ENCODE data around the gene MYH15. TPM values are rescaled to one million over a fixed set of nuclear protein-coding genes. Genes with fewer than 3 reads are reported as not detected.
A peak's percentile ranks its signal among the peaks of the same experiment; 100 is the strongest.

MYH15 gene
- total and polyA plus RNA-seq, 2 of the 8 experiments (the other 6 are each of a cell fraction or from before 2014, with no cell fraction given), result under 0.01 TPM; not detected in 1

DNA sequence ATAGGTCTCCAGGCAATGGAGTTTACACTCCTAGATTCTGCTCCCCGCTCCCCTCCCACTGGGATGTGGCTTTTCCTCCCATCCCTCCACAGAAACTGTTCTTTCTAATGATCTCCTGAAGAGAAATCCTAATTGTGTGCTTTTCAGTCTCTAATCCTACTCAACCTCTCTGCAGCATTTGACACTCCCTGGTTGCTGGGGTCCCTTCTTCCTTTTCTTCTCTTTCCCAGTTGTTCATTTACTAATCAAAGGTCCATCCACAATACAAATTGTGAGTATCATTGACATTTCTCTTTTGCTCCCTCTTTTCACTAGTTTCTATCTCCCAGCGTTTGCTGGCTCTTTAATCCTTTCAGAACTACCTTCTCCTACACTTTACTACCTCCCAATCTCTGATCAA is 6.5 kb upstream of the MYH15 start:
- Histone ChIP-seq H3K18ac (ENCODE audit: extremely low read depth, low read length) (no peak overlapping the region), H3K4ac (replicated peaks; ENCODE audit: insufficient read length, low read depth, low read length) (no peak overlapping the region), H2BK120ac (replicated peaks; ENCODE audit: low read depth, low read length) (no peak overlapping the region), H3K27ac (ENCODE audit: low read depth, low read length) (no peak overlapping the region), H3K14ac (ENCODE audit: insufficient read length) (no peak overlapping the region), H3K4me2 (ENCODE audit: insufficient read depth in 1 of 2, low read depth in 2 of 2, low read length in 2 of 2) (no peak overlapping the region), H3K56ac (replicated peaks; ENCODE audit: insufficient read length, low read depth, low read length) (no peak overlapping the region), H2AK5ac (ENCODE audit: low read depth, low read length) (no peak overlapping the region), H2BK20ac (ENCODE audit: low read length) (no peak overlapping the region), H3K23me2 (ENCODE audit: low read depth, low read length) (no peaks in the 10 kb centered on the region), H4K91ac (replicated peaks; ENCODE audit: insufficient read length, low read length) (no peak overlapping the region), H3K9ac (replicated peaks in 1 of 4; ENCODE audit: extremely low read depth in 1 of 4, low read depth in 3 of 4, low read length in 3 of 4) (no peak overlapping the region), H3K36me3 (ENCODE audit: control insufficient read depth in 2 of 4, insufficient read depth in 4 of 4, low read length in 3 of 4) (no peaks in the 10 kb centered on the region), H3K79me2 (ENCODE audit: control insufficient read depth in 1 of 2, insufficient read depth in 2 of 2, low read length in 2 of 2) (no peaks in the 10 kb centered on the region), H3K27me3 (replicated peaks in 1 of 4; ENCODE audit: control insufficient read depth in 3 of 4, extremely low read depth in 1 of 4, insufficient read depth in 3 of 4, low read length in 3 of 4) (peaks cover 0 to 2% (median 0%) of the 10 kb centered on the region in 4 experiments; a peak in 1 of 7 replicates), H3K9me3 (ENCODE audit: insufficient read depth in 2 of 2, low read depth in 1 of 2, low read length in 1 of 2) (no peaks in the 10 kb centered on the region), H4K20me1 (replicated peaks in 1 of 2; ENCODE audit: control insufficient read depth in 1 of 2, insufficient read depth in 2 of 2, low read length in 2 of 2) (no peaks in the 10 kb centered on the region), H4K8ac (ENCODE audit: extremely low read depth, insufficient read depth, low read length) (no peak overlapping the region), H2BK5ac (ENCODE audit: low read depth, low read length) (no peak overlapping the region), H2AFZ (ENCODE audit: low read length) (peak overlapping the region; percentile 5; the same call in 1 of the 2 replicates), H3K23ac (ENCODE audit: insufficient read length) (no peak overlapping the region), H3K4me1 (replicated peaks in 1 of 4; ENCODE audit: control insufficient read depth in 3 of 4, insufficient read depth in 4 of 4, low read length in 3 of 4) (no peaks in the 10 kb centered on the region), H2BK12ac (ENCODE audit: low read depth, low read length) (no peak overlapping the region), H3K4me3 (ENCODE audit: extremely low read depth in 1 of 4, insufficient read depth in 2 of 4, low read depth in 3 of 4, low read length in 4 of 4) (no peak overlapping the region), H4K5ac (ENCODE audit: insufficient read length, low read depth, low read length) (no peak overlapping the region), H3K79me1 (ENCODE audit: low read depth, low read length) (no peaks in the 10 kb centered on the region), H2BK15ac (ENCODE audit: low read length) (no peak overlapping the region)
- WGBS, 2 experiments (ENCODE audit: extremely low coverage in 1 of 2, insufficient coverage in 1 of 2, insufficient read length in 1 of 2, insufficient replicate concordance in 2 of 2, low coverage in 1 of 2, low lambda C conversion rate in 2 of 2, missing lambda C conversion rate in 1 of 2), result 94% methylated on average over 2 of the region's 2 CpGs; no CpG with 5 or more reads in 1 of the 2 experiments
- POLR2A ChIA-PET (ENCODE audit: partially characterized antibody), result no interaction called here
- DNase-seq (ENCODE audit: low read depth in 1 of 2, low spot score in 2 of 2) (no peak), FAIRE-seq (no peak)
- CTCF ChIA-PET (ENCODE audit: partially characterized antibody), result interaction anchor here (1.3 kb wide), 1 partner anchor 37 kb away, joined by 4 read pairs; no protein-coding TSS in a partner anchor
- no peak for TF ChIP-seq JUN (IDR thresholded peaks at IDR 0.05; ENCODE audit: low read depth, low read length)
- TF ChIP-seq, protein P1, sequence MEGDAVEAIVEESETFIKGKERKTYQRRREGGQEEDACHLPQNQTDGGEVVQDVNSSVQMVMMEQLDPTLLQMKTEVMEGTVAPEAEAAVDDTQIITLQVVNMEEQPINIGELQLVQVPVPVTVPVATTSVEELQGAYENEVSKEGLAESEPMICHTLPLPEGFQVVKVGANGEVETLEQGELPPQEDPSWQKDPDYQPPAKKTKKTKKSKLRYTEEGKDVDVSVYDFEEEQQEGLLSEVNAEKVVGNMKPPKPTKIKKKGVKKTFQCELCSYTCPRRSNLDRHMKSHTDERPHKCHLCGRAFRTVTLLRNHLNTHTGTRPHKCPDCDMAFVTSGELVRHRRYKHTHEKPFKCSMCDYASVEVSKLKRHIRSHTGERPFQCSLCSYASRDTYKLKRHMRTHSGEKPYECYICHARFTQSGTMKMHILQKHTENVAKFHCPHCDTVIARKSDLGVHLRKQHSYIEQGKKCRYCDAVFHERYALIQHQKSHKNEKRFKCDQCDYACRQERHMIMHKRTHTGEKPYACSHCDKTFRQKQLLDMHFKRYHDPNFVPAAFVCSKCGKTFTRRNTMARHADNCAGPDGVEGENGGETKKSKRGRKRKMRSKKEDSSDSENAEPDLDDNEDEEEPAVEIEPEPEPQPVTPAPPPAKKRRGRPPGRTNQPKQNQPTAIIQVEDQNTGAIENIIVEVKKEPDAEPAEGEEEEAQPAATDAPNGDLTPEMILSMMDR (IDR thresholded peaks at IDR 0.05; ENCODE audit: control extremely low read depth in 1 of 3, insufficient read depth in 1 of 3, low read depth in 1 of 3, low read length in 3 of 3), result no peak
- TF ChIP-seq KDM5A (IDR thresholded peaks at IDR 0.05; ENCODE audit: low read length), result no peak
- TF ChIP-seq BRCA1 (IDR thresholded peaks at IDR 0.05; ENCODE audit: low read depth, low read length), result no peak
- no peak for TF ChIP-seq GTF2F1 (IDR thresholded peaks at IDR 0.05; ENCODE audit: borderline replicate concordance, low read depth, low read length)
- TF ChIP-seq RNF2 (IDR thresholded peaks at IDR 0.05; ENCODE audit: borderline replicate concordance, low read depth, low read length, missing control alignments, poor library complexity, severe bottlenecking), result no peak
- TF ChIP-seq BACH1 (IDR thresholded peaks at IDR 0.05; ENCODE audit: low read length), result no peak
- no peak for TF ChIP-seq EGR1 (IDR thresholded peaks at IDR 0.05; ENCODE audit: borderline replicate concordance, low read depth, low read length)
- TF ChIP-seq TAF1 (IDR thresholded peaks at IDR 0.05; ENCODE audit: low read depth, low read length), result no peak
- TF ChIP-seq SP1 (IDR thresholded peaks at IDR 0.05; ENCODE audit: low read depth, low read length), result no peak
- TF ChIP-seq, protein P2, sequence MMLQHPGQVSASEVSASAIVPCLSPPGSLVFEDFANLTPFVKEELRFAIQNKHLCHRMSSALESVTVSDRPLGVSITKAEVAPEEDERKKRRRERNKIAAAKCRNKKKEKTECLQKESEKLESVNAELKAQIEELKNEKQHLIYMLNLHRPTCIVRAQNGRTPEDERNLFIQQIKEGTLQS (IDR thresholded peaks at IDR 0.05; ENCODE audit: insufficient read depth, low read depth, low read length), result no peak
